Fibroblast of the conjunctiva (primary cell): ENCODE results near the gene CLEC2D.
A peak's percentile ranks its signal among the peaks of the same experiment; 100 is the strongest.
"Not testable (repeated sequence)": the region's sequence is repeated elsewhere in the genome, so short reads cannot be mapped to it uniquely, and the experiment has no call there.

Source experiments
- DNase-seq: peaks from one replicate; pipeline ENCODE4 v3.0.0-alpha.2; 2010; ENCODE audit warnings: low read depth

CLEC2D gene

DNA sequence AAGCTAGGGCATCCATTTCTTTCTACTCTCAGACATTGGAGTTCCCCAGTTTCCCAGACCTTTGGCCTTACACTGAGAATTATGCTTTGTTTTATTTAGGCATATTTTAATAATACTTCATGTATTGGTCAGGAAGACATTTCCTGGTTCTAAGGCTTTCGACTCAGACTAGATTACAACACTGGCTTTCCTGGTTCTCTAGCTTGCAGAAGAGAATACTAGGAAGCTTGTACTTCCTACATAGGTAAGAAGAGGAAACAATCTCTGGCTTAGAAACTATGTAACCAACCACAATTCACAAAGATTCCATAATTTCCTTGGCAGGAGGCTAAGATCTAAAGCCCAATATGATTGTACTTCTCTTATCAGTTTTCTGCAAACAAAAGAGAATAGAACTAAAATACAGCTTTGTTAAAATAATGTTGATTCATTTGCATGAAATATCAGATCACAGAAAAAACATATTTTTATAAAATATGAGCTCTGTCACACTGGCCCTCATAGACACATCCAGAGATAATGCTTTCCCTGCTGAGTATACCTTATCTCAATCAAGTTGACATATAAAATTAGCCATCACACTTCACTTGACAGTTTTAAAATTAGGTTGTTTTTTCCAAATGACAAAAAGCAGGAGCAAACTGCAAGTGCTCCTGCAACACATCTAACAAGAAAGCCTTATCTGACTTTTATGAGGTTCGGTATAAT is 30.5 kb downstream of the CLEC2D start:
- no peak for DNase-seq

DNA sequence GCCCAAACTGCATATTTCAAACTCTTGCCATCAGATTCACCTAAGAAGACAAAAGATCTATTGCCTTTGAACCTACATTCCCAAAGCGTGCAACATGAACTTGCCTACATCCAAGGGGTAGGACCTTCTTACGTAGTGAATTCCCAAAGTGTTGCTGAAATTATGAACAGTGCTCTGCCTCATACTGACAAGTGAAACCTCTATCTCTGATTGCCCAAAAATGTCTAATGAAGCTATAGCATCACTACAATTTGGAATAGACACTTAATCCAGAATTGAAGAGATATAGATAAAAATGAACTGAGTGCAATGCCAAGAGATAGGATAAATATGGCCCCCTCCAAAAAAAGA is 31.1 kb downstream of the CLEC2D start:
- DNase-seq = no peak

DNA sequence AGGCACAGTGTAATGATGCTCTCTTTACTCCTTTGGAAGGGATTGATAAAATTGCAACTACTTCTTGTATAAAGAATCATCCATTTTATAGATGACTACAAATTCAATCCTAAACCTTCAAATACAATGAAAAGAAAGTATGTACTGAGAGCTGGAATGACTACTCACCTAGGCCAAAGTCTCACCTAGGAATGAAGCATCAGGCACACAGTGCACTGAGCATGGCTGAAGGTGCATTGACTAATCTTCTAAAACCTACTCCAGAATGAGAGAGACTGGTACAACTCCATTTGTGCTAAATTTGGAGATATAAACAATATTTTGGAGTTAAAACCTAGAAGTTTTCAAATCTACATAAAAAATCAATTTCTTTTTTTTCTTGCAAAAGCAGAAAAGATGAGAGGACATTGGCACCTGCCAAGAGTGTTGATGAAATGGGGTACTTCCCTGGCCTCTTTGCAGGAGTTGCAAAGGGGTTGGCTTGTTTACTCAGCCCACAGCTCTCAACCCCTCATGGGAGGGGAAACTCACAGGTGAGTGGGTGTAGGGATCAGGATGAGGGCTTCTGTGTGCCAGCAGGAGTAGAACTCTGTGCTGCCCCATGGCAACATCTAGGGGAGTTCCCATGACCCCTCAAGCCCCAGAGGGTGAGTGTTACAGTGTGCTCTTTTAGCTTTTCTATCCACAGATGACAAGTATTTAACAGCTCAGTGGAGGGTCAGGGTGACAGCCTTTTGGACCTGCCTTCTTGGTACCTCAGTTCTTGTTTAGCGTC is 32.1 kb downstream of the CLEC2D start:
- DNase-seq = no peak

DNA sequence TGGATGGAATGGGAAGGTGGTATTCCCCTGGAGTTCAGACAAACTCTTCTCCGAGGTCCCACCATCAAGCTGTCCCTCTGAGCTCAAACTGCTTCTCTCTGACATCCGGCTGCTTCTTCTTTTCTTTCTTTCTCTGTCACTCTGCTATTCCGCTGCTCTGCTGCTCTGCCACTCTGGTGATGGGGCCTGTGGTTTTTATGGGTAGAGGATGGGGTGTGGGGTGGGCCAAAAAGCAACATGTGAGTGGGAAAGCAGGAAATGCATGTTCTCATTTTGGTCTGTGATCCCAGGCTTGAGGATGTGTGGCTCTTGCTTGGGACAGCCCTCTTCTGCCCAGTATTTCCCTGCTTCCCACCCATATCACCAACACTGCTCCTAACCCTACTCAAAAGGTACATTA is 32.7 kb downstream of the CLEC2D start:
- DNase-seq = no peak

DNA sequence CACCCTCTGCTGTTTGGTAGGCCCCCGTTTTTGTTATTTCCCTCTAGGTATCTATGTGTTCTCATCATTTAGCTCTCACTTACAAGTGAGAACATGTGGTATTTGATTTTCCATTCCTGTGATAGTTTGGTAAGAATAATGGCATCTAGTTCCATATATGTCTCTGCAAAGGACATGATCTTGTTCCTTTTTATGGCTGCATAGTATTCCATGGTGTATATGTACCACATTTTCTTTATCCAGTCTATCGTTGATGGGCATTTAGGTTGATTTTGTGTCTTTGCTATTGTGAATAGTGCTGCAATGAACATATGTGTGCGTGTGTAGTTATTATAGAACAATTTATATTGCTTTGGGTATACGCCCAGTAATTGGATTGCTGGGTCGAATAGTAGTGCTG is 35.0 kb downstream of the CLEC2D start:
- DNase-seq = not testable (repeated sequence)

DNA sequence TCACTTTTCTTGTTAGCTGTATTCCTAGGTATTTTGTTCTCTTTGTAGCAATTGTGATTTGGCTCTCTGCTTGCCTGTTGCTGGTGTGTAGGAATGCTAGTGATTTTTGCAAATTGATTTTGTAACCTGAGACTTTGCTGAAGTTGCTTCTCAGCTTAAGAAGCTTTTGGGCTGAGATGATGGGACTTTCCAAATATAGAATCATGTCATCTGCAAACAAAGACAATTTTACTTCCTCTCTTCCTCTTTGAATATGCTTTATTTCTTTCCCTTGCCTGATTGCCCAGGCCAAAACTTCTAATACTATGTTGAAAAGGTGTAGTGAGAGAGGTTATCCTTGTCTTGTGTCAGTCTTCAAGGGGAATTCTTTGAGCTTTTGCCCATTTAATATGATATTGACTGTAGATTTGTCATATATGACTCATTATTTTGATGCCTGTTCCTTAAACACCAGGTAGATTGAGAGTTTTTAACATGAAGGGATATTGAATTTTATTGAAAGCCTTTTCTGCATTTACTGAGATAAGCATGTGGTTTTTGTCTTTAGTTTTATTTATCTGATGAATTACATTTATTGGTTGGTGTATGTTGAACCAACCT is 36.7 kb downstream of the CLEC2D start:
- no peak for DNase-seq

DNA sequence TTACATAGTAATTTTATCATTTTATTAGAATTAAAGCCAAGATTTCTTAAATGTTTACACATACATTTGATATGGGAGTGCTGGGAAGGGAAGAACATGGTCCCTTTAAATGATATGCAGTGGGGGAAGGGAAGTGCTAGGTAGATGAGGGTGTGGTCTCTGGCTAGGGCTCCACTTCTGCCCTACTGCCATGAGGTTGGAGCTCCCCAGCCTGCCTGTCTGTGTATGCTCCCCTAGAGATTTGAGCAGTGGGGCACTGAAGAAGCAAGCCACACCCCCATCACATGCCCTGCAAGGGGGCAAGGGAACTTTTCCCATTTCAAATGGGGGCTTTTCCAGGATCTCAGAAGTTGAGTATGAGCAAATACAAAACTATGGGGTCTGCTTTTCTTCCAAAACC is 37.8 kb downstream of the CLEC2D start:
- DNase-seq = no peak

DNA sequence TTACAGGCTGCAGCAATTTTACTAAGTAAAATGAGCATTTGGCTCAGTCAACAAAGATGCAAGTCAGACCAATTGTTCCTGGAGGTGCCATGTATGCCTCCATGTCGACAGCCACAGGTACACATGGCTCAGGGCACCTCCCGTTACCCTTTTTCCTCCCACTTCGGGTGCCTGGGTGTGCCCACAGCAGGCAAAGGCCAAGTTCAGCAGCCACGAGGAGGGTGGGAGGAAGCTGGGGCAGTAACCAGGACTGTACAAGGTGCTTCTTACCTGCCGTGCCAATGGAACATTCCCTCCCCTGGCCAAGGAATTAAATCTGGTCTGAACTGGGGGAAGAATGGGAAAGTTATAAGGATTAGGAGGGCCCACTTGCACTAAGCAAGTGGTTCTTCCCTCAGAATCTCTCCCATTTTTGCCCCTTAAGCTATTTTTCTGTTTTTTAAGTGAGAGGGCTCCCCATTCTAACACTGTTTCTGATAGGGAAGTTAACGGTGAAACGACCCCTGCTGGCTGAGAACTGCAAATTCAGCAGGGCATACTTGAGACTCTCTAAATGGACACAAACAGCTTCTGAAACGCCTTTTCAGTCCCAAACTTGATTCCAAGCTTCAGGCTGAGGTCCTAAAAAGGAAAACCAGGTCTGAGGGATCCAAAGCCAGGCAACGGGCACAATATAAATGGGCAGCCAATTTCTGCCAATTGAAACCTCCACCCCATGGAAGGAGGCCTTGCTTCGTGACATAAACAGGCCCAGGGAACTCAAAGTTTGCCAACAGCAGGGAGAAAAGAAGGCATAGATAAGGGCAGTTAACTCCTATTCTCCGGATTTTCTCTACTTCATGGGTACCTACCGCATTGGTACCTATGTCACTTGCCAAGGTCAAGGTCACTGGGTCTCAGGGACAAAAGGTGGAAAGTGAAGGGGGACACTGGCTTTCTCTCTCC is 38.6 kb downstream of the CLEC2D start:
- DNase-seq = peak; percentile 39

DNA sequence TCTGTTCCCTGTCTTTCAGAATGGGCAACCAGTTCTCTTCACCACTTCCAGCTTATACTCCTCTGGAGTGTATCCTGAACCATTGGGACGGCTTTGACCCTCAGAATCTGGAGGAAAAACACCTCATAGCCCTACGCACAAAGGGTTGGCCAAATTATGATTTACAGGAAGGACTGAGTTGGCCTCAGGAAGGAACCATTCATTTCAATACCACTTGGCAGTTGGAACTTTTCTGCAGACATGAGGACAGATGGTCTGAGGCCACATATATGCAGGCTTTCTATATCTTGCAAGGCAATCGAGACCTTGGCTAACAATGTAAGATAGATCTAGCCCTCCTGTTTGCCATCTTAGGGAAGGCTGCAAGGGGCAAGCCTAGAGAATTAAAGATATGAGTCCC is 39.3 kb downstream of the CLEC2D start:
- DNase-seq = no peak

DNA sequence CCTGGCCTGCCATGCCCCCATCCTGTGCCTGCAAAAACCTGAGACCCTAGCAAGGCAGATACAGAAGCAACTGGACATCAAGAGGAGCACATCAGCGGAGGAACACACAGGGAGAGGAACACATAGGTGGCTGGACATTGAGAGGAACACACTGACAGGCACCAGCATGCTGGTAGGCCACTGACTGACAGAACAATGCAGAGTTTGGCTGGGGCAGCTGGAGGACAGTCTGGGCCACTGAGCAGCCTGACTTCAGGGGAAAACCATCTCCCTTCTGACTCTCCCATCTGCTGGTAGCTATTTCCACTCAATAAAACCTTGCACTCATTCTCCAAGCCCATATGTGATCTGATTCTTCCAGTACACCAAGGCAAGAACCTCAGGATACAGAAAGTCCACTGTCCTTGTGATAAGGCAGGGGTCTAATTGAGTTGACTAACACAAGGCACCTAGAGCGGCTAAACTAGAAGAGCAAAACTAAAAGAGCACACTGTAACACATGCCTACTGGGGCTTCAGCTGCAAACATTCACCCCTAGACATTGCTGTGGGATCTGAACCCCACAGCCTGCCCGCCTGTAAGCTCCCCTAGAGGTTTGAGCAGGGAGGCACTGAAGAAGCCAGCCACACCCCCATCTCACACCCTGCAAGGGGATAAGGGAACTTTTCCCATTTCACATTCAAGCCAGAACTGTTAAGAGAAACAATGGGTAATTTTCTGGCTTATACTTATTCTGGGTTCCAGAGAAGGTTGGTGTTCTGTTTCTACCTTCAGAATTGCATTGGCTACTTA is 41.3 kb downstream of the CLEC2D start:
- no peak for DNase-seq

DNA sequence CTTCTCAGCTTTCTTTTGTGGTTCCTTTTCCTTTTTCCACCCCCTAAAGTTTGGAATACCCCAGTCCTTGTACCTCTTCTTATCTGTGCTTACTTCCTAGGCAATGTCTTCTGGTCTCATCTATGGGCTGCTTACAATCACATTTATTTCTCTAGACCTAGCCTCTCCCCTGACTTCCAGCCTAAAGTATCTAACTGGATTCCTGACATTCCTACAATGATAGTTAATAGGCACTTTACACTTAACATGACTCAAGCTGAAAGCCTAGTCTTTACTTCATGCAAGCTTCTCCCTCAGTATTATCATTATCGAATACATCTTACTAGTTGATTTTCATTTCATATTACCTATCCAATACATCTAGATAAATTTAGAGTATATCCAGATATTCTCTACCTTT is 42.2 kb downstream of the CLEC2D start:
- no peak for DNase-seq

DNA sequence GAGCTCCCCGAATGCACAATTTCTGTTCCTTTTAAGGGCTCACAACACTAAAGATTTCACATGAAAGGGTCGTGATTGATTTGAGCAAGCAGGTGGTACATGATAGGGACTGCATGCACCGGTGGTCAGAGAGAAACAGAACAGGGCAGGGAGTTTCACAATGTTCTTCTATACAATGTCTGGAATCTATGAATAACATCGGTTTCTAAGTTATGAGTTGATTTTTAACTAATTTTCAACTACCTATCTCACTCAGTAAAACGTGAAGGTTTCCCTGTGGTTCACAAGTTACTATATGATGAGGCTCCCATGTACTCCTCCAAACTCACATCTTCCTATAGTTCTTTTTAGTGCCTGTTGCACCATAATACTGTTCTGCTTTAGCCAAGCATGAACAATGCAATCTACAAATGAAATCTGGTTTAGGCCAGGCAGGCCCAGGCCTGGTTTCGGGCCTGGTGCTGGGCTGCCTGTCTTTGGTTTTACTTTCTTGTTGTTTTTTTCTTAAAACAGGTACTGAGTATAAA is 43.6 kb downstream of the CLEC2D start:
- not testable (repeated sequence) for DNase-seq

DNA sequence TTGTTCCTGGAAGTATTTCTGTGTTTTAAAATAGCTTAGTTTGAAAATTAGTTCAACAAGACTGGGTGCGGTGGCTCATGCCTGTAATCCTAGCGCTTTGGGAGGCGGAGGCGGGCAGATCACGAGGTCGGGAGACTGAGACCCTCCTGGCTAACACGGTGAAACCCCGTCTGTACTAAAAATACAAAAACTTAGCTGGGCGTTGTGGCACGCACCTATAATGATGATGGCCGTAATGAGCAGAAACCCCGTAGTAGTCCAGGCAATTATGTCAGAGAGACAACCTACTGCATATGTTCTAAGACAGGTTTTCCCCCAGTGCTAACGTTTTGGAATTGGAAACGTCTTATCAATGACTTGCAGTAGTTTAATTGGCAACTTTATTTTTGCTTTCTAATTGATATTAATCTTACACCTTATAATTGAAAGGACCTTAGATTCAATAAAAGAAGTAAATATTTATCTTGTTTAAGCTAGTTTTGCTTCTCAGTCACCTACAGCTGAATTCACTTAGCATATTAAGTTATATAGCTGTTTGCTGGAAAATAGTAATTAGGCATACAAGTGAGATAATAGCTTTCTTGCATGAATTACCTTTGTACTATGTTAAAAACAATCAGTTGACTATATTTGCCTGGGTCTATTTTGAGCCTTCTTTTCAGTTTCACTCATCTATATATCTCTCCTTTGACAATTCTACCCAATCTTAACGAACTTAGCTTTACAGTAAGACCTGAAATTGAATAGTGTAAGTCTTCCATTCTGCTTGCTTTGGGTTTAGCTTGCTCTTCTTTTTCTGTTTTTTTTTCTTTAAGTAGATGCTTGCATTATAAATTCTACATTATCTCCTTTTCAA is 47.8 kb downstream of the CLEC2D start:
- no peak for DNase-seq

DNA sequence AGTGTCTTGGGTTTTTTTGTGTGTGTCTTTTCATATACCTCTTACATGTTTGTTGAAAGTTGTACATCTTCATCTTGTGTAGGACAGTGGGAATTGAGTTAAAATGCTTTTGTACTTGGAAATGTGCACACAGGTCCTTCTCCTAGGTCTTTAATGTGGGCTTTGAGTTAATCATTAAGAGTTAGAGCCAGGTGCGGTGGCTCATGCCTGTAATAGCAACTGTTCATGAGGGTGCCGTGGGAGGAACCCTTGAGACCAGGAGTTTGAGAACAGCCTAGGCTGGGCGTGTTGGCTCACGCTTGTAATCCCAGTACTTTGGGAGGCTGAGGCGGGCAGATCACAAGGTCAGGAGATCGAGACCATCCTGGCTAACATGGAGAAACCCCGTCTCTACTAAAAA is 49.5 kb downstream of the CLEC2D start:
- DNase-seq = no peak

DNA sequence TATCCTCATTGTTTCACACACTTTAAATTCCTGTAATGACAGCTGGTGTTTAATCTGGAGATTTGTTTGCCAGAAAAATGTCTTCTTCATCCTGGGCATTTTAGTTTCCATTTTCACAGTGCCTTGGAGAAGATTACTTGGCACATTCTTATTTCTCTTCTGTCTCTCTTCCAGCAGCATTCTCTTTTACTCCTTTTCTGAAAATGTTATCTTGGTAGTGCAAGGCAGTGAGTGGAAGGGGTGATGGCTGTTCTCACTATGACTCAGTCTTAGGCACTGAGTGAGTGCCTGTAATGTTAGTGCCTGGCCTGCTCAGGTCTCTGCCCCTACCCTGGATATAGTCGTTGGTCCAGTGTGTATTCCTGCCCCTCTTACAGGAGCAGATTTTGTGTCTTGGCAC is 50.3 kb downstream of the CLEC2D start:
- no peak for DNase-seq

DNA sequence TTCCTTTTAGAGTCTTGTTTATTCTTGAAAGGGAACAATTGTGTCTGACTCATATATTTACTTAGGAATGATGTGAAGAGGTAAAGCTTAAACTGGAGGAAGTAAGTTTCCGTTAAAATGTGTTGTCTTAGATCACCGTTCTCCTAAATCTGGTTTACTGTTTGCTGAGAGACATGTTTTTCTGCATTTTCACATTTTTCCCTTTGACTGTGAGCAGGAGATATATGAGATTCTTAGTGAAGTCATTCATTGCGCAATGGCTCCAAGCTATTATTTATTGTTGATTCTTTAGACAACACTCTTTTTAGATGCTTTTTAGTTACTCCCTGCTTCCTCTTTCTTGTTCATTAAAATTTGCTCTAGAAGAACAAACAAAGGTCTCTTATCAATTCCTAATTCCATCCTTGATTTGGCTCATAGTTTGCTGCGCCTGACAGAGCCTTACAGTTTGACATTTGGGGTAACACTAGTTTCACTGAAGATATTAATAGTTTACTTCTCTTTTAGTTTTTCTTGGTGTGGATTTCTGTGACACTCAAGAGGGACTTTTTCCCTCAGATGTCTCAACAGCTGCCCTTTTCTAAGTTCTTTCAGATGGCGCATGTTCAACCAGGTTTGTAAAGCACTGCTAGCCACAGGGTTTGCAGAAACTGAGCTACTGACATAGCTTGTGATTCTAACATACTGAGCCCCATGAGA is 52.0 kb downstream of the CLEC2D start:
- DNase-seq = no peak

DNA sequence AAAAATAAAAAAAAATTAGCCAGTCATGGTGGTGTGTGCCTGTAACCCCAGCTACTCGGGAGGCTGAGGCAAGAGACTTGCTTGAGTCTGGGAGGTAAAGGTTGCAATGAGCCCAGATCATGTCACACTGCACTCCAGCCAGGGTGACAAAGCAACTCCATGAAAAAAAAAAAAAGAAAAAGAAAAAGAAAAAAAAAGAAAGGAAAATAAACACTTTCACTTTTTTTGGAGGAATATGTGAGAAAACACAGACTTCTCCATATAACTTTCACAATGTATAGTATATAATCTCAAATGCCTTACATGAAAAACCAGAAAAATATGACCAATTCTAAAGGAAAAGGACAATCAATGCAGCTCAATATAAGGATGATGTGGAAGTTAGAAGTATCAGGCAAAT is 54.5 kb downstream of the CLEC2D start:
- DNase-seq = no peak

DNA sequence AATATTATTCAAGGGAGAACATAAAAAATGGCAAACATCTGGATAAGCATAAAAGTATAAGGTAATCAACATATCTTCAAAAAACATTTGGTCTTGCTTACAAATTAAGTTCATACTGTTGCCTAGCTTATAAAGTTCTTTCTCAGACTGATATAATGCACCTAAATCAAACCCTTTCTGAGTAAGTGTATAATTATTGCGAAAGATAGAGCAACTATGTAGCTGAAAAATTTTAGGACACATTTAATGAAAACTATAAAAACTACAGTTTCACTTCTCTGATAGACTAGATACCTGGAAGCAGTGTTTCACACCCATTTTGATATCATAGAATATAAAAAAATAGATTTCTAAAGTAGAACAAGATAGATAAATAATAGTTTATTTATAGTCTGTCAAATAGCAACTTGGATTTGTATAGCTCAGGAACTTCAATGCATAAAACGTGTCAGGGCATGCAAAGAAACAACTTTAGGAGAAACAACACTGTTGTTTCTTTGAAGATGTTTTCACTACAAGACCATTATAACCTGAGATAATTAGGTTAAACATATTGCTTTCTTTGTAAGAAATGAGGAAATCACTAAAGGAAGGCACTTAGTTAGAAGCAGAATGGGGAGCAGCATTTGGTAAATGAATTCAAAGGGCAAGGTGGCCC is 55.8 kb downstream of the CLEC2D start:
- DNase-seq = no peak

DNA sequence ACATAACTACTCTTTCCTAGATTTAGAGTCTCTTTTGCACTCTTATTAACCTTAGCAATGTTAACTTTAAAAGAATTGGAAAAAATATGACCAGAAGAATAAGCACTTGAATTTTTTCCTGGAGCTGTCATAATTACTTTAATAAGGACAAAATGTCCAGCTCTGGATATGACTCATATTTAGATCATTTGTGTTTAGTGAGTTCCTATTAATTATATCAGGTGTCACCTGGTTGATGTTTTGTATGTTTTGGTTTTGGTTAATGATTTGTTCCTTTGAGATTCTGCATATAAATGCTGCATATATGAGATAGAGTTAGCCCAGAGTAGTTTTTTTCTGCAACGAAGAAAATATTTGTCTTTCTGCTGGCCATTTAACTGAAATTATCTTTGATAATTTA is 58.3 kb downstream of the CLEC2D start:
- DNase-seq = no peak
